ENCODE measurements around the gene HSPA1A.

The HSPA1A gene

GRCh38 chr6:31861150-31861549, 45.8 kb downstream of the HSPA1A start:
- H3K4me3 ChIP-seq (ENCODE audit: low read depth, low read length), result no peak overlapping the region
- TF ChIP-seq CTCF (IDR thresholded peaks at IDR 0.05; ENCODE audit: borderline replicate concordance, insufficient read depth, low read depth, low read length), result no peak

GRCh38 chr6:31861919-31862343, 46.6 kb downstream of the HSPA1A start:
- no peak for TF ChIP-seq CTCF (IDR thresholded peaks at IDR 0.05; ENCODE audit: borderline replicate concordance, insufficient read depth, low read depth, low read length)
- peak overlapping the region; percentile 78 for H3K4me3 ChIP-seq (ENCODE audit: low read depth, low read length)

DNA sequence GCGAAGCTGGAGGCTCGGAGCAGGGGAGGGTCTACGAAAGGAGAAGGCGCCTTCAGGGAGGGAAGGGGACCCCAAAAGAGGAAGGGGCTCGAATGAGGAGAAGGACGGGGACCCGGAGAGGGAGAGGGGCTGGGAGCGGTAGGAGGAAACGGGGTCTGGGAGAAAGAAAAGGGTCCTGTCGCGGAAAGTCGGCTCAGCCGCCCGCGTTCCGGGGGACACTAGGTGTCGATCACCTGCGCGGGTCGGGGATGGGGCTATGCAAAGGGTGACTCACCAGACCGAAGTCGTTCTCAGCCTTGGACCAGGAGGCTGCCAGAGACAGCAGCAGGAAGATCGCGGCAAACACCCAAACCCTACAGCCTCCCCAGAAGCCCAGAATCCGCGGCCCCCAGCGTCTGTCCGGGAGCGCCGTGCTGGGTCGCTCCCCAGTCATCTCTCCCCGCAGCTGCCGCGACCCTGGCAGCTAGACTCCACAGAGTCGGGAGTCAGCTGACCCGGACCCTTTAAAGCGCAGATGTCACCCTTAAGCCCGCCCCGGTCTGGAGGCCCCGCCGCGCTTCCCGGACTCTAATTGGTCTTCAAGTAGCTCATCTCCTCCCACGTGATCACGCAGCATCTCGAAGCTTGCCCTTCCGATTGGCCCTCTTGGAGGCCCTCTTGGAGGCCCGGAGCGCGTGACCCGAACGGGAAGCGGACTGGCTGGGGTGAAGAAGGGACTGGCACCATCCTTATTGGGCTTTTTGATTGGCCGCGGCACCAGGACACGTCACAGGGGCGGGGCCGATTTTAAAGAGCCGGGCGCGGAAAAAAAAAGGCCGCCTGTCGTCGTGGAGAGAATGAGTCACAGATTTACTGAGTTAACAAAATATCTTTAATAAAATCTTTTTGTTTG, 47.2 kb downstream of the HSPA1A start, which contains the start of gene NEU1:
Gene NEU1, minus strand, starts transcription at position 478 of the 892 bp plus-strand sequence. Its CDS starts 45 bp downstream, at position 433.
- H3K4me3 ChIP-seq (ENCODE audit: low read depth, low read length), result peak within 1 kb of the TSS; percentile 78
- no peak for TF ChIP-seq CTCF (IDR thresholded peaks at IDR 0.05; ENCODE audit: borderline replicate concordance, insufficient read depth, low read depth, low read length)

DNA sequence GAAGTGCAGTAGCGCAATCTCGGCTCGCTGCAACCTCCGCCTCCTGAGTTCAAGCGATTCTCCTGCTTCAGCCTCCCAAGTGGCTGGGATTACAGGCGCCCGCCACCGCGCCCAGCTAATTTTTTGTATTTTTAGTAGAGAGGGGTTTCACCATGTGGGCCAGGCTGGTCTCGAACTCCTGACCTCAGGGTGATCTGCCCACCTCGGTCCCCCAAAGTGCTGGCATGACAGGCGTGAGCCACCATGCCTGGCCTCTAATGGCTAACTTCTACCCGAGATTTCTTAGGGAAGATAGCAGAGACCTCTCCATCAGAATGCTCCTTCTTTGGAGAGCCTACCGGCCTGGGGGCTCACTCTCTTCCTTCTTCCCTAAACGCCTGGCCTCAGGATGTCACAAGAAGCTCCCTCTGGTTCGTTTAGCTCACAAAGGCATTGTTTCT, 48.8 kb downstream of the HSPA1A start:
- H3K4me3 ChIP-seq (ENCODE audit: low read depth, low read length), result peak overlapping the region; percentile 43

DNA sequence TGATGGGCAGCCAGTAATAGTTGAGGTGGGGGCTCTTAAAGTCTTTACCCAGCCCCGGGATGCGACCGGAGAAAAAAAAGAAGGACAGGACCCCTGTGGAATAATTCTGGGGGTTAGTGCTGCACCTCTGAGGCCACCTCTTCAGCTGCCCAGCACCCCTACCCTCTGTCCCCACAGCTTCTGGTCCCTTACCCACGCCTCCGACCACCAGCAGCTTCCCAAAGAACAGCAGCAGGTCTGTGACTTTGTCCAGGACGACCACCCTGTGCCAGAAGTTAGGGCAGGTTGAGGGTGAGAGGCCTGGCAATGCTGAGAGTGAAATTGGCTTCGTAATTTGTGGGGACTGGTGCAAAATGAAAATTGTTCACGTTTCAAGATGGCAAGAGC, 49.5 kb downstream of the HSPA1A start:
- TF ChIP-seq CTCF (IDR thresholded peaks at IDR 0.05; ENCODE audit: borderline replicate concordance, insufficient read depth, low read depth, low read length), result no peak

DNA sequence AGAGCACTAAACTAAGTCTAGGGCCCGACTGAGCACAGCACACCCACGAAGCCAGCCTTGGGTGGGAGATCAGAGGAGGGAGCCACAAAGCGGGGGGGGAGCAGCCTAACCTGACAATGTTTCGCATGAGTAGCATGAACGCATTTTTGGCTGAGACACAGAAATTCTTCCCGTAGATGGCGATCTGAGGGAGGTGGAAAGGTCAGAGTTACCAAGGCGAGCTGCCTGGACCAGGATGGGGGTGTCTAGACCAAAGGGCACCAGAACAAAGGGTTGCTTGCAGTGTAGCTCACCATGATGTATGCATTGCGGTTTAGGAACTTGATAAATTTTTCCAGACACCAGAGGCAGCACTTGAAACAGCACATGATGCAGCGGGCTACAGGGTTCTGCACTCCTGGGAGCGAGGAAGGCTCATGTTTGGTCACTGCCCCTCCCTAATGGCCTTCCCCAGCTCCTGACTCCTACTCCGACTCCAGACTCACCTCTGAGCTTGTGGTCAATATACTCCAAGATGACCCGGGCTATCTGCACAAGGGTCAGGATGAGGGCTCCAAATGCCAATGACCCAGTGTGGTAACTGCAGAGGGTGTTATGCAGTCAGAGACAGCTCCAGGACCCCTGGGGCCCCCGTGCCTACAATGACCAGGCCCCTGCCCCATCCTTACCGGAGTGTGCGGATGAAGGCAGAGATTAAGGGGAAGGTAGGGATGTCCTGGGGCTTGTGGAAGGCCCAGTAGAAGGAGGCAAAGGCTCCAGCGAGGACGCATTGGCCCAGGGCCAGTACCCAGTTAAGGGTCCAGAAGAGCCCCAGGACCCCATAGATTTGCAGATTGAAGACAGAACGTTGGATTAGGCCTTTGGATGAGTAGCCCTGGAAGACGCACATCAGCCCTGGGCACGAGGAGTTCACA, 50.1 kb downstream of the HSPA1A start:
- TF ChIP-seq CTCF (IDR thresholded peaks at IDR 0.05; ENCODE audit: borderline replicate concordance, insufficient read depth, low read depth, low read length), result no peak
- no peak overlapping the region for H3K4me3 ChIP-seq (ENCODE audit: low read depth, low read length)

More for the DNA sequence above, 49.5 kb downstream of the HSPA1A start:
- H3K4me3 ChIP-seq (ENCODE audit: low read depth, low read length), result no peak overlapping the region
